Heart left ventricle (tissue), 13 donors: ENCODE measurements around the gene PRR20D.

Experiments
- CTCF ChIP-seq, 12 donors: fragments of 200-600 bp; sonication (generic) in 4 of 12; IDR thresholded peaks; one replicate each; pipeline versions ENCODE4 v1.5.0 to v1.8.0; 2018 to 2022; ENCODE audit warnings: antibody characterized with exemption in 12 of 12, mild to moderate bottlenecking in 5 of 12
- POLR2A ChIP-seq, 2 donors: fragments of 450-650 bp; IDR thresholded peaks; one replicate each; pipeline ENCODE4 v1.6.1; 2017; ENCODE audit warnings: antibody characterized with exemption in 2 of 2, mild to moderate bottlenecking in 2 of 2, moderate library complexity in 2 of 2
- donor health status: ischemic (EF 13 %, LVEDD 7.1; RV severe dilation, severe dysfunction).
- donor health status: DM: no; HTN: yes; CAD: no.
- donor health status: DM: no; HTN: no; CAD: no.
- donor health status: ischemic (EF 25% LVEDD 6.9; RV normal size, moderate dysfunction).
- donor health status: ischemic (EF 25% LVEDD 5.7; RV mildly dilated, moderate dysfunction).
- donor health status: ischemic (EF 35%, LVEDD 5.7; RV mildly dilated, moderate dysfunction).
- donor health status: nonischemic (EF 11% LVEDD 7.7; RV severe dilation, severe dysfunction).
- donor health status: DM: yes; HTN: yes; CAD: no.
- donor health status: PGD.
- donor health status: ischemic (EF 29% LVEDD 5.4; RV normal size, mild dysfunction).
- donor health status: nonischemic (EF 23%, LVEDD 6.1; RV moderate dilation, normal function).

GRCh38 chr13:57212989-57213388 lies 52.6 kb downstream of the PRR20D start:
- TF ChIP-seq CTCF (IDR thresholded peaks at IDR 0.05) (no peak), POLR2A (IDR thresholded peaks at IDR 0.05) (no peak)
